Natural killer cell (primary cell): ENCODE results near the gene BUD31. TPM values are rescaled to one million over a fixed set of nuclear protein-coding genes. Genes with fewer than 3 reads are reported as not detected.

ENCODE experiments used
- ATAC-seq, 3 donors: fragments of 150-1000 bp in 2 of 3; fragments of 200-7000 bp in 1 of 3; cut with Tn5 transposase; 1 replicate in 1 of 3; 2 replicates in 2 of 3; pipeline ENCODE4 v1.10.0; 2021; ENCODE audit warnings: mild to moderate bottlenecking in 2 of 3, moderate library complexity in 2 of 3
- DNase-seq, 2 donors: peaks; one replicate each; pipeline versions ENCODE4 v3.0.0 to v3.0.0-alpha.2; 2013 to 2021; ENCODE audit warnings: mixed read lengths in 1 of 2
- H3K27ac ChIP-seq: one replicate; pipeline ENCODE4 v1.5.1; 2013; ENCODE audit warnings: mild to moderate bottlenecking, low read length
- H3K27me3 ChIP-seq: one replicate; pipeline ENCODE4 v1.6.1; 2013; ENCODE audit warnings: low read length; ENCODE audit not compliant: control insufficient read depth, insufficient read depth
- H3K36me3 ChIP-seq: one replicate; pipeline ENCODE4 v1.6.1; 2013; ENCODE audit warnings: low read length; ENCODE audit not compliant: control insufficient read depth, insufficient read depth
- H3K4me1 ChIP-seq: one replicate; pipeline ENCODE4 v1.6.1; 2013; ENCODE audit warnings: low read length; ENCODE audit not compliant: control insufficient read depth, insufficient read depth
- H3K4me3 ChIP-seq: one replicate; pipeline ENCODE4 v1.5.1; 2013; ENCODE audit warnings: low read length
- H3K9me3 ChIP-seq: one replicate; pipeline ENCODE4 v1.6.1; 2013; ENCODE audit warnings: low read length; ENCODE audit not compliant: control insufficient read depth, insufficient read depth
- H3K27ac Mint-ChIP-seq, 2 donors: one replicate each; pipeline ENCODE4 v1.8.0; 2022; ENCODE audit warnings: mild to moderate bottlenecking in 2 of 2, mixed read lengths in 2 of 2, moderate library complexity in 1 of 2
- H3K27me3 Mint-ChIP-seq, 2 donors: one replicate each; pipeline ENCODE4 v1.8.0; 2022; ENCODE audit warnings: low read depth in 2 of 2, mixed read lengths in 2 of 2
- H3K36me3 Mint-ChIP-seq: one replicate; pipeline ENCODE4 v1.8.0; 2022; ENCODE audit warnings: mixed read lengths
- H3K4me1 Mint-ChIP-seq, 2 donors: one replicate each; pipeline ENCODE4 v1.8.0; 2022; ENCODE audit warnings: mixed read lengths in 2 of 2
- H3K4me3 Mint-ChIP-seq: one replicate; pipeline ENCODE4 v1.8.0; 2022; ENCODE audit warnings: mild to moderate bottlenecking, moderate library complexity, mixed read lengths
- H3K9me3 Mint-ChIP-seq, 2 donors: one replicate each; pipeline ENCODE4 v1.8.0; 2022; ENCODE audit warnings: mixed read lengths in 2 of 2
- CTCF ChIP-seq: fragments of 200-600 bp; IDR thresholded peaks from one replicate; pipeline ENCODE4 v1.8.0; 2022; ENCODE audit warnings: antibody characterized with exemption
- WGBS: methylation state at CpG from one replicate; pipeline ENCODE4 v1.1.7; 2013; ENCODE audit warnings: missing lambda C conversion rate; ENCODE audit not compliant: insufficient coverage; 5-methylcytosine and 5-hydroxymethylcytosine counted together
- intact Hi-C: fragments of 100-400 bp; cut with micrococcal nuclease; formaldehyde crosslinking; loops from one replicate; pipeline ENCODE4 v1.14.2; 2022
- total RNA-seq, 4 donors: library from RNA; stranded (reverse); fragments of 120-200 nt in 1 of 4; gene quantifications; one replicate each; pipeline versions ENCODE4 v1.2.3 to v1.2.4, GENCODE V29; 2013 to 2022

Gene BUD31
- total RNA-seq, 3 donors from 2014 or later (not counting 1 experiment from before 2014, with no cell fraction given): 145 to 190 (median 187) TPM

GRCh38 chr7:99451936-99452335 lies 43.2 kb downstream of the BUD31 start:
- no peaks in the 10 kb centered on the region for H3K9me3 ChIP-seq
- no peak overlapping the region for H3K4me3 Mint-ChIP-seq
- 98% methylated on average over 8 of the region's 8 CpGs for WGBS
- TF ChIP-seq CTCF: no peak
- DNase-seq (no peak), ATAC-seq (no peak)
- no peaks in the 10 kb centered on the region for H3K9me3 Mint-ChIP-seq
- intact Hi-C loops: no loop called here
- H3K27me3 ChIP-seq: no peaks in the 10 kb centered on the region
- H3K27ac Mint-ChIP-seq: no peak overlapping the region
- H3K27me3 Mint-ChIP-seq: no peaks in the 10 kb centered on the region
- no peak overlapping the region for H3K4me3 ChIP-seq
- no peaks in the 10 kb centered on the region for H3K4me1 ChIP-seq
- H3K36me3 ChIP-seq: peaks cover 53% of the 10 kb centered on the region
- H3K36me3 Mint-ChIP-seq: no peaks in the 10 kb centered on the region
- H3K27ac ChIP-seq: no peak overlapping the region
- H3K4me1 Mint-ChIP-seq: peaks cover 0 to 5% of the 10 kb centered on the region in 2 donors

- Mint-ChIP-seq H3K27me3 (no peaks in the 10 kb centered on the region), H3K27ac (no peak overlapping the region), H3K9me3 (no peaks in the 10 kb centered on the region), H3K4me1 (peaks cover 0 to 5% of the 10 kb centered on the region in 2 donors), H3K4me3 (no peak overlapping the region), H3K36me3 (no peaks in the 10 kb centered on the region)
- Histone ChIP-seq H3K27ac (no peak overlapping the region), H3K27me3 (no peaks in the 10 kb centered on the region), H3K9me3 (no peaks in the 10 kb centered on the region), H3K4me1 (no peaks in the 10 kb centered on the region), H3K36me3 (peaks cover 57% of the 10 kb centered on the region), H3K4me3 (no peak overlapping the region)
- no peak for ATAC-seq
- intact Hi-C loops: no loop called here
- WGBS: 97% methylated on average over 13 of the region's 13 CpGs
- TF ChIP-seq CTCF: no peak
- DNase-seq: no peak
Measured at GRCh38 chr7:99452541-99452940, 43.8 kb downstream of the BUD31 start.

GRCh38 chr7:99453105-99453504 lies 44.3 kb downstream of the BUD31 start:
- Histone ChIP-seq H3K4me3 (no peak overlapping the region), H3K27me3 (no peaks in the 10 kb centered on the region), H3K27ac (no peak overlapping the region), H3K36me3 (peaks cover 57% of the 10 kb centered on the region), H3K4me1 (no peaks in the 10 kb centered on the region), H3K9me3 (no peaks in the 10 kb centered on the region)
- ATAC-seq (no peak), DNase-seq (no peak)
- H3K36me3 Mint-ChIP-seq: no peaks in the 10 kb centered on the region
- WGBS: 99% methylated on average over 11 of the region's 11 CpGs
- H3K27ac Mint-ChIP-seq: no peak overlapping the region
- H3K9me3 Mint-ChIP-seq: no peaks in the 10 kb centered on the region
- H3K4me1 Mint-ChIP-seq: peaks cover 0 to 5% of the 10 kb centered on the region in 2 donors
- H3K4me3 Mint-ChIP-seq: no peak overlapping the region
- no peaks in the 10 kb centered on the region for H3K27me3 Mint-ChIP-seq
- intact Hi-C loops: no loop called here
- TF ChIP-seq CTCF: no peak

GRCh38 chr7:99455874-99456273 lies 47.1 kb downstream of the BUD31 start:
- intact Hi-C loops: loop anchor here (5.0 kb wide), 1 partner anchor 39 kb away; no protein-coding TSS in a partner anchor
- Histone ChIP-seq H3K4me3 (no peak overlapping the region), H3K36me3 (peaks cover 43% of the 10 kb centered on the region), H3K4me1 (no peaks in the 10 kb centered on the region), H3K27me3 (no peaks in the 10 kb centered on the region), H3K9me3 (no peaks in the 10 kb centered on the region), H3K27ac (no peak overlapping the region)
- no peaks in the 10 kb centered on the region for H3K9me3 Mint-ChIP-seq
- ATAC-seq: no peak
- no peak for TF ChIP-seq CTCF
- H3K4me3 Mint-ChIP-seq: no peak overlapping the region
- peaks cover 18% of the 10 kb centered on the region in 2 donors for H3K4me1 Mint-ChIP-seq
- H3K36me3 Mint-ChIP-seq: no peaks in the 10 kb centered on the region
- no peak for DNase-seq
- no peak overlapping the region for H3K27ac Mint-ChIP-seq
- WGBS: 89% methylated on average over 9 of the region's 9 CpGs
- no peaks in the 10 kb centered on the region for H3K27me3 Mint-ChIP-seq
